Thymus (tissue), 11 donors: ENCODE measurements around the gene TNPO1. TPM values are rescaled to one million over a fixed set of nuclear protein-coding genes. Genes with fewer than 3 reads are reported as not detected.
"Not testable (repeated sequence)": the region's sequence is repeated elsewhere in the genome, so short reads cannot be mapped to it uniquely, and the experiment has no call there.

Source experiments
- DNase-seq, 9 donors: peaks; one replicate each; pipeline ENCODE4 v3.0.0-alpha.2; 2013; ENCODE audit warnings: low spot score in 9 of 9, low read depth in 6 of 9, missing footprints in 1 of 9
- H3K27ac ChIP-seq, 2 donors: one replicate each; pipeline ENCODE4 v1.5.1; 2013; ENCODE audit warnings: control low read depth in 1 of 2, low read depth in 1 of 2, low read length in 1 of 2, mild to moderate bottlenecking in 1 of 2, moderate library complexity in 1 of 2
- H3K27me3 ChIP-seq, 2 donors: one replicate each; pipeline ENCODE4 v1.5.1; 2013; ENCODE audit warnings: low read length in 1 of 2; ENCODE audit not compliant: control insufficient read depth in 2 of 2, insufficient read depth in 1 of 2
- H3K36me3 ChIP-seq, 2 donors: one replicate each; pipeline ENCODE4 v1.5.1; 2013; ENCODE audit warnings: low read length in 1 of 2, mild to moderate bottlenecking in 1 of 2, moderate library complexity in 1 of 2; ENCODE audit not compliant: control insufficient read depth in 2 of 2, insufficient read depth in 2 of 2
- H3K4me1 ChIP-seq, 2 donors: one replicate each; pipeline ENCODE4 v1.5.1; 2013; ENCODE audit warnings: low read length in 2 of 2; ENCODE audit not compliant: control insufficient read depth in 2 of 2, insufficient read depth in 2 of 2
- H3K4me3 ChIP-seq, 2 donors: one replicate each; pipeline ENCODE4 v1.5.1; 2013; ENCODE audit warnings: low read length in 2 of 2, control low read depth in 1 of 2, mild to moderate bottlenecking in 1 of 2
- H3K9me3 ChIP-seq, 2 donors: one replicate each; pipeline ENCODE4 v1.5.1; 2013; ENCODE audit warnings: low read length in 1 of 2, mild to moderate bottlenecking in 1 of 2; ENCODE audit not compliant: control insufficient read depth in 2 of 2, insufficient read depth in 1 of 2
- WGBS: extraction: QIAGEN DNeasy Blood & Tissue Kit; methylation state at CpG from one replicate; pipeline ENCODE4 v1.1.7; 2013; 5-methylcytosine and 5-hydroxymethylcytosine counted together
- polyA plus RNA-seq: library from polyadenylated mRNA; stranded (reverse); fragments of 200-250 nt; gene quantifications from one replicate; pipeline ENCODE4 v1.2.3, GENCODE V29; 2013
- total RNA-seq: library from RNA; stranded (reverse); fragments of 120-200 nt; gene quantifications from one replicate; pipeline ENCODE4 v1.2.4, GENCODE V29; 2013
- donor health status: healthy.

Gene TNPO1
- total and polyA plus RNA-seq, 2 donors: 14.6 to 78.5 TPM

- WGBS: 97% methylated on average over 2 of the region's 2 CpGs
- no peak overlapping the region for H3K27ac ChIP-seq
- no peaks in the 10 kb centered on the region for H3K36me3 ChIP-seq
- H3K27me3 ChIP-seq: no peaks in the 10 kb centered on the region
- no peak overlapping the region for H3K4me3 ChIP-seq
- no peak for DNase-seq
- H3K4me1 ChIP-seq: no peaks in the 10 kb centered on the region
- H3K9me3 ChIP-seq: no peaks in the 10 kb centered on the region
Observed at GRCh38 chr5:72921886-72922285, 105.4 kb downstream of the TNPO1 start.

- 84% methylated on average over 1 of the region's 1 CpG for WGBS
- no peaks in the 10 kb centered on the region for H3K27me3 ChIP-seq
- H3K4me1 ChIP-seq: no peaks in the 10 kb centered on the region
- H3K36me3 ChIP-seq: no peaks in the 10 kb centered on the region
- H3K9me3 ChIP-seq: no peaks in the 10 kb centered on the region
- no peak overlapping the region for H3K27ac ChIP-seq
- no peak for DNase-seq
- H3K4me3 ChIP-seq: no peak overlapping the region
Observed at GRCh38 chr5:72922422-72922821, 106.0 kb downstream of the TNPO1 start.

- Histone ChIP-seq H3K27me3 (no peaks in the 10 kb centered on the region), H3K36me3 (no peaks in the 10 kb centered on the region), H3K4me3 (no peak overlapping the region), H3K9me3 (no peaks in the 10 kb centered on the region), H3K27ac (no peak overlapping the region), H3K4me1 (no peaks in the 10 kb centered on the region)
- DNase-seq: no peak
- 97% methylated on average over 33 of the region's 33 CpGs for WGBS
Observed at GRCh38 chr5:72925336-72926010, 109.0 kb downstream of the TNPO1 start.

- not testable (repeated sequence) for H3K4me1 ChIP-seq, DNase-seq, H3K27me3 ChIP-seq, H3K27ac ChIP-seq, H3K9me3 ChIP-seq, H3K36me3 ChIP-seq, H3K4me3 ChIP-seq
- 97% methylated on average over 2 of the region's 2 CpGs for WGBS
Observed at GRCh38 chr5:72932686-72933085, 116.2 kb downstream of the TNPO1 start.

- not testable (repeated sequence) for DNase-seq, H3K9me3 ChIP-seq, H3K36me3 ChIP-seq, H3K27me3 ChIP-seq, H3K27ac ChIP-seq, H3K4me1 ChIP-seq, H3K4me3 ChIP-seq
- WGBS: 98% methylated on average over 32 of the region's 32 CpGs
Observed at GRCh38 chr5:72934953-72935725, 118.7 kb downstream of the TNPO1 start.

GRCh38 chr5:72936893-72937292, 120.4 kb downstream of the TNPO1 start:
- no peaks in the 10 kb centered on the region for H3K4me1 ChIP-seq
- no peaks in the 10 kb centered on the region for H3K27me3 ChIP-seq
- no peak for DNase-seq
- no peak overlapping the region for H3K4me3 ChIP-seq
- H3K9me3 ChIP-seq: no peaks in the 10 kb centered on the region
- H3K27ac ChIP-seq: no peak overlapping the region
- WGBS: 96% methylated on average over 4 of the region's 4 CpGs
- H3K36me3 ChIP-seq: no peaks in the 10 kb centered on the region

- H3K27ac ChIP-seq: no peak overlapping the region
- H3K36me3 ChIP-seq: no peaks in the 10 kb centered on the region
- H3K4me3 ChIP-seq: no peak overlapping the region
- 70% methylated on average over 3 of the region's 3 CpGs for WGBS
- no peak for DNase-seq
- H3K27me3 ChIP-seq: no peaks in the 10 kb centered on the region
- no peaks in the 10 kb centered on the region for H3K4me1 ChIP-seq
- no peaks in the 10 kb centered on the region for H3K9me3 ChIP-seq
Observed at GRCh38 chr5:72937517-72938061, 121.1 kb downstream of the TNPO1 start.

GRCh38 chr5:72938206-72938605, 121.7 kb downstream of the TNPO1 start:
- H3K36me3 ChIP-seq: no peaks in the 10 kb centered on the region
- no peaks in the 10 kb centered on the region for H3K9me3 ChIP-seq
- no peaks in the 10 kb centered on the region for H3K27me3 ChIP-seq
- no peak overlapping the region for H3K4me3 ChIP-seq
- no peak for DNase-seq
- 84% methylated on average over 1 of the region's 1 CpG for WGBS
- no peaks in the 10 kb centered on the region for H3K4me1 ChIP-seq
- no peak overlapping the region for H3K27ac ChIP-seq

- Histone ChIP-seq H3K4me3 (no peak overlapping the region), H3K27ac (no peak overlapping the region), H3K36me3 (no peaks in the 10 kb centered on the region), H3K4me1 (no peaks in the 10 kb centered on the region), H3K9me3 (no peaks in the 10 kb centered on the region), H3K27me3 (no peaks in the 10 kb centered on the region)
- no peak for DNase-seq
- WGBS: 68% methylated on average over 4 of the region's 4 CpGs
Observed at GRCh38 chr5:72940082-72940481, 123.6 kb downstream of the TNPO1 start.
